GM21367 (cell line): ENCODE data around the gene GHRL.

Experiments used
- ATAC-seq: cut with Tn5 transposase; IDR thresholded peaks from one replicate; pipeline ENCODE4 v1.9.1; 2021; ENCODE audit not compliant: unreplicated experiment

GHRL gene

GRCh38 chr3:10292505-10293419, at the start of gene GHRL:
Gene GHRL, minus strand, starts transcription at chr3:10292947. Its CDS starts 2,767 bp downstream, at chr3:10290180.
- ATAC-seq = peak; percentile 80

DNA sequence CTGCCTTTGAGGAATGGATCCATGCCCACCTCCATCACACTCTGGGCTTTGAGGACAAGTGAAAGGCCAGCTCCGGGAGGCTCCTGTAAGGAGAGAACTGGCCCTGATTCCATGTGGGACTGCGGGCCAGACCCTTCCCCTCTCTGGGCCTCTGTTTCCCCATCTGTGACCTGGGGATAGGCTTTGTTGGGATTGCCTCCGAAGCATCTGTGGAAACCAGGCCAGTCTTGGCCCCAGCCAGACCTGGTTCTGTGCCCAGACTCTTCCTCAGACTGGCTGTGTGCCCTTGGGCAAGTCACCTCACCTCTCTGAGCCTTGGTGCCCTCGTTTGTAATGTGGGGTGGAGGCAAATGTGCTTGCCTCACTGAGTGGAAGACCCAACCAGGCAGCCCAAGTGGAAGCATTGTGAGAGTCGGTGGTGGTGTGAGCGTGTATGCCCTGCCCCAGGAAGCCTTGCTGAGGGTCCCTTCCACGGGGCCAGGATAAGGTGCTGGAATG, 49.2 kb upstream of the GHRL start:
- no peak for ATAC-seq

- no peak for ATAC-seq
Measured at GRCh38 chr3:10340476-10340875, 47.7 kb upstream of the GHRL start.

DNA sequence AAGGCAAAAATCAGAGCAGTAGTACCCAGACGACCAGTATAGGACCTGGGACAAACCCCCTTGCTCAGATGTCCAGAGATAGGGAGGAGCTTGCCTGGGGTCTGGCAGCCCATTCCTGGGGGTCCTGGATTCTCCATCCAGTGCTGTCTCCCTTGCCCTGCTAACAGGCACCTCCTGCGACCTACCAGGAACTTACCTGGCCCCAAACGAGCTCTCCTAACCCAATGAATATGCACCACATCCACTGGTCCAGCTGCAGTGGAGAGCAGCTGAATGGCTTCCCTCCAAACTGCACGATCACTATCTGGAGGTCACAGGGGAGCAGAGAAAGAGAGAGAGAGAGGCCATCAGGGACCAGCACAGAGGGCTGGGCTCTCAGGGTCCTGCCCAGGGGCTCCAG, 47.3 kb upstream of the GHRL start:
- no peak for ATAC-seq

DNA sequence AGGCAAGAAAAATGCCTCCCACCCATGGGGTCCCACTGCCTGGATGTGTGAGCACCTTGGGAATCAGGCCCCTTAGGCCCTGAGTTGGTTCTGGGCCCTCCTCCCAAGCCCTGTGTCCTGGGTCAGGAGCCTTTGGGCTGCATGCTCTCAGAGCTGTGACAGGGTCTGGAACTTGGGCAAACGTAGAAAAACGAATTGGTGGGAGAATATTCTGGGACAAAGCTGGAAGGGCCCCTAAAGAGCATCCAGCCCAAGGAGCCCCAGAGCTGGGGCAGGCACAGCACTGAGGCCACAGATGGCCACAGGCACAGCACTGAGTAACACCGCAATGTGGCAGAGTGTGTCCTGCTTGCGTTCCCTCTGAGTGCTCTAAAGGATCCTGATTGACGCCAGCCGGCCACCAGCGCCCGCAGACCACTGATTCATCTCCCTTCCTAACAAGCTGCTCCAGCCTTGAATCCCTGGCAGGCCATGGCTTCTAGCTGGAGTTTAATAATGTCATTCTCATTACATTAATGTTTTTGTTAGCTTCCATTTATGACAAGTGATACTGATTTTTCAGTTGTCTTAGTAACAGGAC, 46.7 kb upstream of the GHRL start:
- no peak for ATAC-seq

DNA sequence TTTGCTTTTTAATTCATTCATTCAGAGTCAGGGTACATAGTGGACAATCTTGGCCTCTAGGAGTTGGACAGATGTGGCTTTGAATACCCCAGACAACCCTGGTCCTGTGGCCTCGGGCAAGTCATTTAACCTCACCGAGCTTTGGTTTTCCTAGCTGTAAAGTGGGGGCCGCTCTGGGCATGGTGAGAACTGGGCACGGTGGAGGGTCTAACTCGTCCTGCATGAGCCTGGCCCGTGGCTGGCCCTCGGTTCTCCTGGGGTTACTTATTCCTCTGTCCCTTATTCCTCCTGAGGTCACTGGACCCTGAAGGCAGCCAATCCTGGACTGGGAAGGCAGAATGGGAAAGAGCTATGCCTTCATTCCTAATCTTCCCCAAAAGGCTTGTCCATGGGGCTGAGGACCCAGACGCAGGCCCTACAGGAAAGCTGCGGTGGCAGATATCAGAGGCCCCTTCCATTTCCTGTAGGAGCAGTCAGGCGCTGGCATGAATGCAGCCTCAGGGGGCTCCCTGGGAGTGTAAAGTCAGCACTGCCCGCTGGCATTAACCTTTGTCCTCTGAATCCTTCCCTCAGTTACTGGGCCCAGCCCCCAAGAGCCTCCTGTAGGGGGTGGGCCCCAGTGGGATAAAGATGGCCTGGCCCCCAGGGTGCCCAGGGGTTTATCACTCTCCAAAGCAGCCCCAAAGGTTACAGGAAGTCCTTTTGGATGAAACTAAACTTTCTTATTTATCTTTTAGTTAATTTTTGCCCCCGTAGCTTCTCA, 46.0 kb upstream of the GHRL start:
- ATAC-seq = no peak

- ATAC-seq = no peak
Measured at GRCh38 chr3:10338164-10338470, 45.4 kb upstream of the GHRL start.

- no peak for ATAC-seq
Measured at GRCh38 chr3:10337323-10338163, 44.8 kb upstream of the GHRL start.

GRCh38 chr3:10336761-10337160, 44.0 kb upstream of the GHRL start:
- no peak for ATAC-seq

DNA sequence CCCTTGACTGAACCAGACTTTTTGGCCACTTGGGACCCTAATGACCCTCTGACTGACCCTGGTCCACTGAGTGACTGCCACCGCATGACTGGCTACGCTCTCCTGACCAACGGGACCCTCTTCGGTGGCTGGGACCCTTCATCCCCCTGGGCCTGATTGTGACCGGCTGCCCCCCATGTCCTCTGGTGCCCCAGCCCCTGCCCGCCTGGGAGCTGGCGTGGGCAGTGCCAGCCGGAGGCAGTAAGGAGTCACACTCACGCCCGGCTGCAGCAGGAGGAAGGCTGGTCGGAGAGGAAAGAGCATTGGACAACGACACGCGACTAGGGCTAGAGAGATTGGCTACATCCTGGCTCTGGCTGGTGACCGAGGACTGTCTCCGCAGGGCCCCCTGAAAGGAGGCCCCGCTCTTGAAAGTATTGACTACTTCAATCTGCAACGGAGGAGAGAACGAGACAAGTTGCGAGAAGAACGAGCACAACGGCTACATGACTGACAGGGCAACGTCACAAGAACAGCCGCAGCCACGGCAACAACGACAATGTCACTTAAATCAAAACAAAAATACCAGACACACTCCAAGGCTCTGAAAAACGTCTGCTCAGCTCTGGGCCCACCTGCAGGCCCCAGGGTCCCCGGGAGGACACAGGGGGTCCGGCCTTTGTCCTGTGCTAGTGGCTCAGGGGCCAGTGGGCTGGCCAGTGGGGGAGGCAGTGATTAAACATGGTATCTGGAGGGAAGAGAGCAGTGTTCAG, 43.3 kb upstream of the GHRL start:
- ATAC-seq = no peak

- no peak for ATAC-seq
Measured at GRCh38 chr3:10335190-10335738, 42.5 kb upstream of the GHRL start.

GRCh38 chr3:10334459-10334858, 41.7 kb upstream of the GHRL start:
- ATAC-seq = no peak

DNA sequence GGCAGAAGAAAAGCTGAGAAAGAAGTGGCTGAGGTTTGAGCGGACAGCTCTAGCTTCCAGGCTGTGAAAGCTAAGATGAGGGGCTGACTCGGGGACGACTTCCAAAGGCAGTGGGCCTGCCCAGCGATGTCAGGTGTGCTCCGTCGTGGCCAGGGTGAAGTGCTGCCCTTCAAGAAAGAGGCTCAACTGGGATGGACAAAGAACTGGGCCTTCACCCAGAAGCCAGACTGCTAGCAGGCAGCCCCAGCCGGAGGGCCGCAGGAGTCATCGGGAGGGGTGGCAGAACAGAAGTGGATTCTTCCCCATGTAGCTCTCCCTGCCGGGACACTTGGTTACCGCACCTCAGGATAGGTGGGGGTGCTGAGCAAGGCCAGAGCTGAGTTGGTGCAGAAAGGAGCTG, 41.3 kb upstream of the GHRL start:
- no peak for ATAC-seq

DNA sequence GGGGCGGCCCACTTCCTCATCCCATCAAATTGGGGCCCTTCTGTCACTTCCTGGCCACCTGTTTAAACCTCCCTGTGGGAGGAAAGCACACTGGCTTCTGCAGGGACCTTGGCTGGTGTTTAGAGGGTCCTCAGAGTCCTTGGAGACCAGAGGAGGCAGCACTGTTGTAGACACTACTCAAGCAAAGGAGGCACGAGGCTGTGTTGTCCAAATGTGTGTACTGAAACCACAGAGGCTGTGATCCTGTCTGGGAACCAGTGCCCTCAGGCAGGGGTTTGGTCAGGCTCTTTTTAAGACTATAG, 40.6 kb upstream of the GHRL start:
- ATAC-seq = no peak

DNA sequence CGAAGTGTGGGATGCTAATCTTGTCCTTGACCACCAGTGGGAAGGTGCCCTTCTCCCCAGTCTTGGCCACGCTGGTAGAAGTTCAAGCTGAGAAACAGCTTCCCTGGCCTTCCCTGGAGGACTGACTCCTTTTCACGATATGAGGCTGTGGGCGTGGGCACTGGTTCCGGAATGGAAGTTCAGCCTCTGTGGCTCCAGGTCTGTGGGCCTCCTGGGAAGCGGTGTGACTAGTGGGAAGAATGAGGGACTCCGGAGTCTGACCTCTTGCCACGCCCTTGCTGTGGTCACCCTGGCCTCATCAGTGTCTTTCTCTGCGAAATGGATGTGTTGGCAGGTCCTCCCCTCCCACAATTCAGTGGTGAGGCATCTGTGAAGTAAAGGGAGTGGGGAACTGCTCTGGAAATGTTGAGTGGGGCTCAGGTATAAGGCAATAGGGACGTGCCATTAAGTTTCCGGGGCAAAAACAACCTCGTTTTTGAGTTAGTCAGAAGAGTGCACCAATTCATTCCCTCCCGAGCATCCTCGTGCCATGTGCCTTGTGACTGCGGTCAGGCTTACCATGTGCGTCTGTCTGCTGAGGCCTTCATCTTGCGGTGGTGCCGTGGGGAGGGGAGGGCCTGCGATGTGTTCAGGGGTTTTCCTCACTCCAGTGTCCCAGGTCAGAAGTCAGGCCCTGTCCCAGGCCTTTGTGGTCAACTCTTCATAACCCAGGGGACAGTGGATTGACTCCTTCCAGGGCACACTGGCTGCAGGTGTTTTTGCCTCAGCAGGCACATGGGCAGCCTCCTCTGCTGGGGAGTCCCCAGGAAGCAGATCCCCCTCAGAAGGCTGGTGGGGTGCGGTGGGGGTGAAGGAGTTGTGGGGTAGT, 40.0 kb upstream of the GHRL start:
- no peak for ATAC-seq

GRCh38 chr3:10331320-10331719, 38.6 kb upstream of the GHRL start:
- no peak for ATAC-seq

GRCh38 chr3:10330319-10330718, 37.6 kb upstream of the GHRL start:
- ATAC-seq = no peak

DNA sequence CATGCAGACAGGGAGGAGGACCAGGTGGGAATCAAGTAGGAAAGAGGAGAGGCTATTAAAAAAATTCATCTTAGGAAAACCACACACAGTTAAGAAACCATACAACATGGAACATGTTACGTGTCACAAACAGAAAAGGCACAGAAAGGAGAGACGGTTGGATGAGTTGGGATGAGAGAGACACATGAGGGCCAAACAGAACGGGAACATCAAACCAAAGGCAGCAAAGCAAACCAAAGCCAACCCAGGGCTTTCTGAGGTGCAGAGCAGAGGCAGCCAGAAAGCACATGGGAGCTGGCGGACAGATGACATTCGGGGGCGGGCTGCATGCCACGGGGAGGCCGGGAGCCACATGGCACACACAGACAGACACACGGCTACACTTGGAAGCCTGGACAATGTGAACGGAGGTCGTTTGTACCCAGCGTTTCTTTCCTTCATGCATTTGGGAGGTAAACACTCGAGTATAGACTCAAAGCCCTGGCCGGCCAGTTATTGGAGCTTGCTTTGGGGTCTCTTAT, 36.8 kb upstream of the GHRL start:
- ATAC-seq = no peak
